Prostate gland (tissue), 2 donors: ENCODE measurements around the gene PAPSS1. TPM values are rescaled to one million over a fixed set of nuclear protein-coding genes. Genes with fewer than 3 reads are reported as not detected.
"Not testable (repeated sequence)": the region's sequence is repeated elsewhere in the genome, so short reads cannot be mapped to it uniquely, and the experiment has no call there.

Source experiments
- DNase-seq: peaks from one replicate; pipeline ENCODE4 v3.0.0-alpha.2; 2019; ENCODE audit warnings: low spot score
- H3K27ac ChIP-seq, 2 donors: fragments of 200-600 bp; sonication (generic); 2 replicates each; pipeline ENCODE4 v1.5.1; 2017 to 2019
- H3K27me3 ChIP-seq: fragments of 200-600 bp; sonication (generic); replicated peaks from 2 replicates; pipeline ENCODE4 v1.5.1; 2019; ENCODE audit not compliant: insufficient read depth
- H3K36me3 ChIP-seq, 2 donors: fragments of 200-600 bp; sonication (generic); 1 replicate in 1 of 2; 2 replicates in 1 of 2; pipeline versions ENCODE4 v1.5.1 to v1.8.1; 2017 to 2019
- H3K4me1 ChIP-seq: fragments of 200-600 bp; sonication (generic); replicated peaks from 2 replicates; pipeline ENCODE4 v1.5.1; 2019
- H3K4me3 ChIP-seq, 2 donors: fragments of 200-600 bp; sonication (generic); 2 replicates each; pipeline ENCODE4 v1.5.1; 2017 to 2019
- H3K9me3 ChIP-seq: fragments of 200-600 bp; sonication (generic); 2 replicates; pipeline ENCODE4 v1.5.1; 2017
- CTCF ChIP-seq, 4 experiments: fragments of 200-600 bp in 2 of 4; fragments of 450-650 bp in 2 of 4; sonication (generic) in 2 of 4; IDR thresholded peaks; 1 replicate in 3 of 4; 2 replicates in 1 of 4; pipeline ENCODE4 v1.5.1; 2016 to 2019; ENCODE audit warnings: antibody characterized with exemption in 4 of 4, mild to moderate bottlenecking in 2 of 4, moderate library complexity in 2 of 4
- POLR2A ChIP-seq: fragments of 450-650 bp; IDR thresholded peaks from one replicate; pipeline ENCODE4 v1.6.1; 2016; ENCODE audit warnings: antibody characterized with exemption, mild to moderate bottlenecking
- POLR2AphosphoS5 ChIP-seq: sonication (generic); formaldehyde crosslinking; IDR thresholded peaks from one replicate; pipeline ENCODE4 v1.6.1; 2017; ENCODE audit warnings: antibody characterized with exemption
- WGBS: methylation state at CpG from one replicate; pipeline ENCODE4 v1.1.5; 2018; 5-methylcytosine and 5-hydroxymethylcytosine counted together
- intact Hi-C: fragments of 100-400 bp; cut with DNase I; formaldehyde crosslinking; loops from one replicate; pipeline ENCODE4 v1.14.2; 2022
- total RNA-seq, 2 donors: library from RNA; depleted of rRNA; stranded (reverse); fragments of >200 nt; gene quantifications; one replicate each; pipeline ENCODE4 v1.1.0, GENCODE V29; 2016

The PAPSS1 gene
- total RNA-seq, 2 donors from 2014 or later: 38.3 to 74.6 TPM

DNA sequence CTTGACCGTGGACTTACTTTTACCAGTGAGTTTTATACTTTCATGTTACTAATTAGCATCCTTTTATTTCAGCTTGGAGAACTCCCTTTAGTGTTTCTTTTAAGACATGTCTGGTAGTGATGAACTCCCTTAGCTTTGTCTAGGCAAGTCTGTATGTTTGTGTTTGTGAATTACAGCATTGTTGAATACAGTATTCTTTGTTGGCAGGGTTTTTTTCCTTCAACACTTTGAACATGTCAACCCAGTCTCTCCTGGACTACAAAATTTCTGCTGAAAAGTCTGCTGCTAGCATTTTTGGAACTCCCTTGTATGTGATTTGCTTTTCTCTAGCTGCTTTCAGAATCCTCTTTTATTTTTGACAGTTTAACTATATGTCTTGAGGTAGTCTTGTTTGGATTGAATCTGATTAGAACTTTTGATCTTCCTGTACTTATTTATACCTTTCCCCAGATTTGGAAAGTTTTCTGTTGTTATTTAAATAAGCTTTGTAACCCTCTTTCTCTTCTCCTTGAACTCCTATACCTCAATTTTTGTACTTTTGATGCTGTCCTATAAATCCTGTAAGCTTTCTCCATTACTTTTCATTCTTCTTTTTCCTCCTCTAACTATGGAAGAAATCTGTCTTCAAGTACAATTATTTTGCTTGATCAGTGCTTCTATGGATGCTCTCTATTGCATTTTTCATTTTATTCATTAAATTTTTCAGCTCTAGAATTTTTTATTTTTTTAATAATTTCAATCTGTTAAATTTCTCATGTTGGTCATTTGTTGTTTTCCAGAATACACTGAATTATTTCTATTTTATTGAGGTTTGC lies 14.1 kb downstream of the PAPSS1 start:
- intact Hi-C loops: no loop called here
- H3K36me3 ChIP-seq: no peaks in the 10 kb centered on the region
- no peaks in the 10 kb centered on the region for H3K9me3 ChIP-seq
- WGBS: 94% methylated on average over 1 of the region's 1 CpG
- TF ChIP-seq CTCF (IDR thresholded peaks at IDR 0.05) (no peak), POLR2AphosphoS5 (no peak), POLR2A (no peak)
- no peaks in the 10 kb centered on the region for H3K27me3 ChIP-seq
- no peak overlapping the region for H3K4me3 ChIP-seq
- no peaks in the 10 kb centered on the region for H3K4me1 ChIP-seq
- no peak for DNase-seq
- no peak overlapping the region for H3K27ac ChIP-seq

GRCh38 chr4:107701565-107701964 lies 18.5 kb downstream of the PAPSS1 start:
- no peak for DNase-seq
- no peak overlapping the region for H3K4me3 ChIP-seq
- H3K36me3 ChIP-seq: no peaks in the 10 kb centered on the region
- no peaks in the 10 kb centered on the region for H3K27me3 ChIP-seq
- TF ChIP-seq POLR2A (no peak), POLR2AphosphoS5 (no peak), CTCF (IDR thresholded peaks at IDR 0.05) (no peak)
- WGBS: 16% methylated on average over 1 of the region's 1 CpG
- H3K9me3 ChIP-seq: no peaks in the 10 kb centered on the region
- H3K27ac ChIP-seq: no peak overlapping the region
- no peaks in the 10 kb centered on the region for H3K4me1 ChIP-seq
- intact Hi-C loops: no loop called here

DNA sequence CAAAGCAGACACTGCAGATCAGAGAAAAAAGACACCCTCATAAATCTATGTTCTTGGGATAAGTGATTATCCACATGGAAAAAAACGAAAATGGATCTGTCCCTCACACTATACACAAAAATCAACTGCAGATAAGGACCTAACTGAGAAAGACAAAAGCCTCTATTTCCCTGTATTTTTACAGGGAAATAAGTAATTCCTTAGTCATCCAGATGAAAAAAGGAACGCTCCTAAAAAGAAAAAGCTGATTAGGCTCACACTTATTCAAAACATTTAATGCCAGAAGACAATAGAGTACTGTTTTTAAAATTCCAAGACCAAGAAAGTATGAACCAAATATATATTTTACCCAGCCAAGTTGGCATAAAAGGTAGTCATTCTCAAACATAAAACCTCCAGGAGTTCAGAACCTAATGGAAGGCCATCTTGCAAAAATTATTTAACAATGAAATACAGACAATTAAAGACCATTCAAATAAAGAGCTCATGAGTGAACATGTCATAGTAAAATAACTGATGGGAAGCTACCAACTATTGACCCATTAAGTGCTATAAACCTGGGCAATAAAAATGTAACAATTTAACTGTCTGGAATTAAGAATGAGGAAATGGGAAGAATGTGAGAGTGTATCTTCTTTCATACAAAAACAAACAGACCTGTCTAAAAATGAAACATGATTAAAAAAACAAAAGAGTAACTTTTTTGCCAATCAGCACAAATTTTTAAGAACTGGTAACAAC lies 20.4 kb downstream of the PAPSS1 start:
- intact Hi-C loops: no loop called here
- Histone ChIP-seq H3K36me3 (no peaks in the 10 kb centered on the region), H3K27ac (no peak overlapping the region), H3K4me1 (no peaks in the 10 kb centered on the region), H3K4me3 (no peak overlapping the region), H3K27me3 (no peaks in the 10 kb centered on the region), H3K9me3 (no peaks in the 10 kb centered on the region)
- no peak for DNase-seq
- 30% methylated on average over 2 of the region's 2 CpGs for WGBS
- TF ChIP-seq POLR2AphosphoS5: no peak
- no peak for TF ChIP-seq CTCF (IDR thresholded peaks at IDR 0.05)
- TF ChIP-seq POLR2A: no peak

DNA sequence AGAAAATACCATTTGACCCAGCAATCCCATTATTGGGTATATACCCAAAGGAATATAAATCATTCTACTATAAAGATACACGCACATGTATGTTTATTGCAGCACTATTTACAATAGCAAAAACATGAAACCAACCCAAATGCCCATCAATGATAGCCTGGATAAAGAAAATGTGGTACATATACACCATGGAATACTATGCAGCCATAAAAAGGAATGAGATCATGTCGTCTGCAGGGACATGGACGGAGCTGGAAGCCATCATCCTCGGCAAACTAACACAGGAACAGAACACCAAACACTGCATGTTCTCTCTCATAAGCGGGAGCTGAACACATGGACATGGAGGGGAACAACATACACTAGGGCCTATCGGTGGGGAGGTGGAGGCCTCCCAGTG lies 23.8 kb downstream of the PAPSS1 start:
- H3K4me1 ChIP-seq, H3K36me3 ChIP-seq, H3K27ac ChIP-seq, H3K27me3 ChIP-seq, intact Hi-C loops, H3K9me3 ChIP-seq, H3K4me3 ChIP-seq, DNase-seq: not testable (repeated sequence)
- WGBS: 99% methylated on average over 6 of the region's 6 CpGs

DNA sequence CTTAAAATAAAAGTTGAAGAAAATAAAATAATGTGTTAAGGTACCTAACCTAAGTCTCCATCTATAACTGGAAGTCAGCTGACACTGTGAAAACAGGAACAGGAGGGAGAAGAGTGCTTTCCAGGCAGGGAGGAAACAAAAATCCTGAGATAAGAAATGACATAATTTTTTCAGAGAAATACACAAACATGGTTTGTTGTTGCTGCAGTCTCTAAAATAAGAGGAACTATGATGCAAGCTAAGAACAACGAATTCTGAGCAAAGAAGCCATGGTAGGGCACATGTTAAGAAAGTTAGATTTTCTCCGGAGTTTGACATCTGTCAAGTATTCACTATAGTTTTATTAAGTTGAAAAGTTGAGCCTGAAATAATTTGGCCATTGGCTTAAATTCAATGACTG lies 26.9 kb downstream of the PAPSS1 start:
- H3K4me1 ChIP-seq: no peaks in the 10 kb centered on the region
- no peak overlapping the region for H3K4me3 ChIP-seq
- DNase-seq: no peak
- WGBS: 88% methylated on average over 2 of the region's 2 CpGs
- intact Hi-C loops: no loop called here
- TF ChIP-seq CTCF (IDR thresholded peaks at IDR 0.05) (no peak), POLR2AphosphoS5 (no peak), POLR2A (no peak)
- no peak overlapping the region for H3K27ac ChIP-seq
- H3K9me3 ChIP-seq: no peaks in the 10 kb centered on the region
- H3K27me3 ChIP-seq: no peaks in the 10 kb centered on the region
- no peaks in the 10 kb centered on the region for H3K36me3 ChIP-seq
